HCT116 (cell line): ENCODE data around the gene RHOB. TPM values are rescaled to one million over a fixed set of nuclear protein-coding genes. Genes with fewer than 3 reads are reported as not detected.

Experiments used
- ATAC-seq: fragments of 200-7000 bp; cut with Tn5 transposase; 2 replicates; pipeline ENCODE4 v1.9.1; 2020; ENCODE audit warnings: mild to moderate bottlenecking, moderate library complexity
- BruUV-seq: library from RNA; stranded (reverse); fragments of 400-500 nt; replicated peaks from 2 replicates; lab custom pipeline; 2021; lab: Mats Ljungman, UMichigan
- CTCF ChIA-PET: fragments of 300-600 bp; sonication (Branson Sonifier 250); formaldehyde crosslinking; loops from one replicate; lab custom pipeline; 2021; ENCODE audit warnings: antibody characterized with exemption; lab: Charles Lee
- POLR2A ChIA-PET: fragments of 300-600, 350-600 bp; sonication (Branson Sonifier 250); formaldehyde crosslinking; loops from one replicate; lab custom pipeline; 2021; ENCODE audit warnings: antibody characterized with exemption; lab: Charles Lee
- RAD21 ChIA-PET, 2 experiments: fragments of 300-600 bp; sonication (Branson Sonifier 250); formaldehyde crosslinking; loops; one replicate each; lab custom pipeline; 2023; ENCODE audit warnings: low total read pairs in 2 of 2; ENCODE audit not compliant: uncharacterized antibody in 2 of 2, unreplicated experiment in 2 of 2, low non-redundant PET in 1 of 2; lab: Charles Lee
- DNase-seq: peaks from one replicate; pipeline ENCODE4 v3.0.0-alpha.2; 2010; ENCODE audit warnings: low read depth, low spot score
- H2AFZ ChIP-seq: fragments of 200-600 bp; shearing (Covaris generic), sonication (generic); 2 replicates; pipeline ENCODE4 v1.6.1; 2017; ENCODE audit warnings: low read depth, mixed run types, mixed read lengths, antibody characterized with exemption, low read length; ENCODE audit not compliant: poor library complexity, severe bottlenecking
- H3K27ac ChIP-seq: 2 replicates; pipeline ENCODE4 v1.5.1; 2012; ENCODE audit warnings: low read depth, low read length
- H3K27me3 ChIP-seq: fragments of 200-600 bp; sonication (generic); 2 replicates; pipeline ENCODE4 v1.6.1; 2016; ENCODE audit warnings: mixed run types, low read length, mixed read lengths; ENCODE audit not compliant: insufficient read depth
- H3K36me3 ChIP-seq, 2 experiments: fragments of 200-500 bp in 1 of 2; fragments of 200-600 bp in 1 of 2; sonication (Bioruptor generic) in 1 of 2; sonication (generic) in 1 of 2; 2 replicates each; pipeline versions ENCODE4 v1.5.1 to v1.6.1; 2014 to 2016; ENCODE audit warnings: low read length in 2 of 2, inconsistent platforms in 1 of 2, mixed read lengths in 1 of 2, mixed run types in 1 of 2; ENCODE audit not compliant: insufficient read depth in 2 of 2, control insufficient read depth in 1 of 2
- H3K4me1 ChIP-seq, 2 experiments: fragments of 200-600 bp in 1 of 2; sonication (generic) in 1 of 2; 2 replicates each; pipeline versions ENCODE4 v1.5.1 to v1.6.1; 2012 to 2017; ENCODE audit warnings: low read length in 2 of 2, inconsistent platforms in 1 of 2, mild to moderate bottlenecking in 1 of 2, mixed read lengths in 1 of 2, mixed run types in 1 of 2, moderate library complexity in 1 of 2; ENCODE audit not compliant: insufficient read depth in 2 of 2, control insufficient read depth in 1 of 2
- H3K4me2 ChIP-seq: fragments of 200-600 bp; sonication (generic); 2 replicates; pipeline ENCODE4 v1.6.1; 2017; ENCODE audit warnings: mixed run types, low read length, mixed read lengths
- H3K4me3 ChIP-seq, 2 experiments: fragments of 200-600 bp in 1 of 2; sonication (generic) in 1 of 2; replicated peaks in 1 of 2; 2 replicates each; pipeline ENCODE4 v1.5.1; 2011 to 2016; ENCODE audit warnings: low read length in 2 of 2, control low read depth in 1 of 2, low read depth in 1 of 2, mild to moderate bottlenecking in 1 of 2, mixed read lengths in 1 of 2, mixed run types in 1 of 2
- H3K79me2 ChIP-seq: fragments of 200-600 bp; sonication (generic); 2 replicates; pipeline ENCODE4 v1.6.1; 2017; ENCODE audit warnings: mild to moderate bottlenecking, mixed run types, low read length, moderate library complexity, mixed read lengths; ENCODE audit not compliant: insufficient read depth
- H3K9ac ChIP-seq: fragments of 200-600 bp; sonication (generic); 2 replicates; pipeline ENCODE4 v1.6.1; 2016; ENCODE audit warnings: low read length, mixed read lengths
- H3K9me2 ChIP-seq: fragments of 200-600 bp; sonication (generic), shearing (Covaris generic); 2 replicates; pipeline ENCODE4 v1.6.1; 2017; ENCODE audit warnings: mixed run types, mild to moderate bottlenecking, moderate library complexity; ENCODE audit not compliant: insufficient read depth
- H3K9me3 ChIP-seq, 2 experiments: fragments of 200-500 bp in 1 of 2; fragments of 200-600 bp in 1 of 2; sonication (Bioruptor generic) in 1 of 2; sonication (generic) in 1 of 2; 2 replicates each; pipeline ENCODE4 v1.6.1; 2014 to 2017; ENCODE audit warnings: low read length in 2 of 2, mixed read lengths in 2 of 2, inconsistent platforms in 1 of 2, low read depth in 1 of 2, mild to moderate bottlenecking in 1 of 2, mixed run types in 1 of 2, moderate library complexity in 1 of 2; ENCODE audit not compliant: control insufficient read depth in 1 of 2, insufficient read depth in 1 of 2
- H4K20me1 ChIP-seq: fragments of 200-600 bp; sonication (generic), shearing (Covaris generic); 2 replicates; pipeline ENCODE4 v1.6.1; 2017; ENCODE audit warnings: mixed run types, mild to moderate bottlenecking, moderate library complexity; ENCODE audit not compliant: insufficient read depth
- EZH2phosphoT487 ChIP-seq: fragments of 200-600 bp; IDR thresholded peaks from 2 replicates; pipeline ENCODE4 v1.6.1; 2018; ENCODE audit warnings: antibody characterized with exemption, borderline replicate concordance
- FOSL1 ChIP-seq: IDR thresholded peaks from 2 replicates; pipeline ENCODE4 v1.6.1; 2012; ENCODE audit warnings: low read depth
- JUND ChIP-seq: IDR thresholded peaks from 2 replicates; pipeline ENCODE4 v1.6.1; 2012
- POLR2AphosphoS5 ChIP-seq: IDR thresholded peaks from 2 replicates; pipeline ENCODE4 v1.6.1; 2011; ENCODE audit warnings: mild to moderate bottlenecking, low read depth, low read length, moderate library complexity
- SP1 ChIP-seq: IDR thresholded peaks from 2 replicates; pipeline ENCODE4 v1.6.1; 2012; ENCODE audit warnings: low read depth
- TCF7L2 ChIP-seq: IDR thresholded peaks from 2 replicates; pipeline ENCODE4 v1.7.0; 2011; ENCODE audit warnings: borderline replicate concordance, inconsistent platforms; ENCODE audit not compliant: insufficient read depth, insufficient read length; ENCODE audit errors: extremely low read depth
- ZFX ChIP-seq: fragments of 450-650 bp; IDR thresholded peaks from 2 replicates; pipeline ENCODE4 v1.6.1; 2017
- ZNF274 ChIP-seq: fragments of 200-500 bp; sonication (Bioruptor generic); IDR thresholded peaks from 2 replicates; pipeline ENCODE4 v1.6.1; 2014; ENCODE audit warnings: mild to moderate bottlenecking, low read depth, low read length, inconsistent platforms
- intact Hi-C: fragments of 100-400 bp; cut with micrococcal nuclease; formaldehyde crosslinking; loops from 2 replicates; pipeline ENCODE4 v1.10.0; 2022
- total RNA-seq: library from RNA; stranded (reverse); gene quantifications from one replicate; pipeline ENCODE4 v1.2.1, GENCODE V29; 2021; ENCODE audit not compliant: unreplicated experiment
- TF ChIP-seq, protein P1 (sequence below): IDR thresholded peaks from 2 replicates; pipeline ENCODE4 v1.6.1; 2012; ENCODE audit warnings: low read depth
- TF ChIP-seq, protein P2 (sequence below): IDR thresholded peaks from 2 replicates; pipeline ENCODE4 v1.6.1; 2012
- TF ChIP-seq, protein P3 (sequence below), 3 experiments: fragments of 200-600 bp in 1 of 3; sonication (generic) in 1 of 3; IDR thresholded peaks in 2 of 3; conservative IDR thresholded peaks in 1 of 3; 2 replicates each; pipeline ENCODE4 v1.5.1; 2012 to 2017; ENCODE audit warnings: low read depth in 2 of 3, low read length in 2 of 3, antibody characterized with exemption in 1 of 3, borderline replicate concordance in 1 of 3, control low read depth in 1 of 3, mild to moderate bottlenecking in 1 of 3, mixed read lengths in 1 of 3, mixed run types in 1 of 3, moderate library complexity in 1 of 3; ENCODE audit not compliant: insufficient read depth in 1 of 3

Gene RHOB
- total RNA-seq, 1 experiment from 2014 or later, result 72.9 TPM

DNA sequence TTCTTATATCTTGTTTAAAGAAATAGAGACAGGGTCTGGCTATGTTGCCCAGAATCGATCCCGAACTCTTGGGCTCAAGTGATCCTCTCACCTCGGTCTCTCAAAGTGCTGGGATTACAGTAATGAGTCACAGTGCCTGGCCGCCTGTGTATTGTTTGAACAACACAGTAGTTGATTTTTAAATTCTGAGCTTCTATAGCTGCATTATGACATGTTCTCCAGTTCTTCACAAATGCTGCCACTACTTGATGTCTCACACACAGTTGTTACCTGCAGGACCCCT lies 7.7 kb upstream of the RHOB start:
- DNase-seq, result no peak
- H3K79me2 ChIP-seq, result no peaks in the 10 kb centered on the region
- H3K4me2 ChIP-seq, result peak overlapping the region; percentile 62
- H3K27me3 ChIP-seq, result no peaks in the 10 kb centered on the region
- 0 out of 2 replicates have a peak overlapping the region, but pooled peaks have one; percentile 10 for H3K9ac ChIP-seq
- H3K36me3 ChIP-seq, result no peaks in the 10 kb centered on the region
- peak overlapping the region; percentile 19 to 25 for H3K4me3 ChIP-seq
- POLR2A ChIA-PET, result interaction anchor here (1.1 to 5.5 kb wide), 3 partner anchors 9 to 179 kb away, joined by 3 to 76 read pairs (median 3); partner anchors contain the start of gene RHOB
- CTCF ChIA-PET, result interaction anchor here (1.2 to 7.0 kb wide), 5 partner anchors 15 to 203 kb away, joined by 5 to 66 read pairs (median 11); no protein-coding TSS in a partner anchor
- BruUV-seq, result no TSS peak
- no peak for ATAC-seq
- peaks cover 32 to 48% of the 10 kb centered on the region in 2 experiments for H3K4me1 ChIP-seq
- TF ChIP-seq FOSL1 (peak; percentile 29), ZFX (no peak), JUND (0 out of 2 replicates have a peak, but pooled peaks have one; percentile 20), SP1 (peak; percentile 10; the same call in 1 of the 2 replicates)
- H3K27ac ChIP-seq, result no peak overlapping the region
- peak overlapping the region; percentile 87 for H2AFZ ChIP-seq
- H3K9me2 ChIP-seq, result no peaks in the 10 kb centered on the region
- no peaks in the 10 kb centered on the region for H3K9me3 ChIP-seq
- H4K20me1 ChIP-seq, result no peaks in the 10 kb centered on the region
- intact Hi-C loops, result no loop called here
- RAD21 ChIA-PET, result interaction anchor here in 1 of 2 experiments (1.6 kb wide), 1 partner anchor 197 kb away, joined by 4 read pairs; no protein-coding TSS in a partner anchor

GRCh38 chr2:20439503-20439902 lies 7.4 kb upstream of the RHOB start:
- Histone ChIP-seq H3K27ac (no peak overlapping the region), H3K36me3 (no peaks in the 10 kb centered on the region), H3K79me2 (no peaks in the 10 kb centered on the region), H3K9me2 (no peaks in the 10 kb centered on the region), H4K20me1 (no peaks in the 10 kb centered on the region), H3K9ac (no peak overlapping the region), H3K9me3 (no peaks in the 10 kb centered on the region), H2AFZ (peak overlapping the region; percentile 87), H3K4me1 (peaks cover 33 to 48% of the 10 kb centered on the region in 2 experiments), H3K4me2 (peak overlapping the region; percentile 62), H3K27me3 (no peaks in the 10 kb centered on the region), H3K4me3 (peak overlapping the region in 1 of 2 experiments; percentile 25; a peak in 1 of 4 replicates)
- ChIA-PET POLR2A (interaction anchor here (1.1 to 5.5 kb wide), 3 partner anchors 9 to 178 kb away, joined by 3 to 76 read pairs (median 3); partner anchors contain the start of gene RHOB), CTCF (interaction anchor here (1.2 to 7.0 kb wide), 5 partner anchors 15 to 202 kb away, joined by 5 to 66 read pairs (median 11); no protein-coding TSS in a partner anchor), RAD21 (interaction anchor here in 1 of 2 experiments (1.6 kb wide), 1 partner anchor 197 kb away, joined by 4 read pairs; no protein-coding TSS in a partner anchor)
- no peak for ATAC-seq
- intact Hi-C loops, result no loop called here
- BruUV-seq, result no TSS peak
- no peak for DNase-seq
- no peak for TF ChIP-seq ZNF274
- no peak for TF ChIP-seq EZH2phosphoT487
- TF ChIP-seq SP1, result peak; percentile 7; the same call in 1 of the 2 replicates
- TF ChIP-seq, protein P1, sequence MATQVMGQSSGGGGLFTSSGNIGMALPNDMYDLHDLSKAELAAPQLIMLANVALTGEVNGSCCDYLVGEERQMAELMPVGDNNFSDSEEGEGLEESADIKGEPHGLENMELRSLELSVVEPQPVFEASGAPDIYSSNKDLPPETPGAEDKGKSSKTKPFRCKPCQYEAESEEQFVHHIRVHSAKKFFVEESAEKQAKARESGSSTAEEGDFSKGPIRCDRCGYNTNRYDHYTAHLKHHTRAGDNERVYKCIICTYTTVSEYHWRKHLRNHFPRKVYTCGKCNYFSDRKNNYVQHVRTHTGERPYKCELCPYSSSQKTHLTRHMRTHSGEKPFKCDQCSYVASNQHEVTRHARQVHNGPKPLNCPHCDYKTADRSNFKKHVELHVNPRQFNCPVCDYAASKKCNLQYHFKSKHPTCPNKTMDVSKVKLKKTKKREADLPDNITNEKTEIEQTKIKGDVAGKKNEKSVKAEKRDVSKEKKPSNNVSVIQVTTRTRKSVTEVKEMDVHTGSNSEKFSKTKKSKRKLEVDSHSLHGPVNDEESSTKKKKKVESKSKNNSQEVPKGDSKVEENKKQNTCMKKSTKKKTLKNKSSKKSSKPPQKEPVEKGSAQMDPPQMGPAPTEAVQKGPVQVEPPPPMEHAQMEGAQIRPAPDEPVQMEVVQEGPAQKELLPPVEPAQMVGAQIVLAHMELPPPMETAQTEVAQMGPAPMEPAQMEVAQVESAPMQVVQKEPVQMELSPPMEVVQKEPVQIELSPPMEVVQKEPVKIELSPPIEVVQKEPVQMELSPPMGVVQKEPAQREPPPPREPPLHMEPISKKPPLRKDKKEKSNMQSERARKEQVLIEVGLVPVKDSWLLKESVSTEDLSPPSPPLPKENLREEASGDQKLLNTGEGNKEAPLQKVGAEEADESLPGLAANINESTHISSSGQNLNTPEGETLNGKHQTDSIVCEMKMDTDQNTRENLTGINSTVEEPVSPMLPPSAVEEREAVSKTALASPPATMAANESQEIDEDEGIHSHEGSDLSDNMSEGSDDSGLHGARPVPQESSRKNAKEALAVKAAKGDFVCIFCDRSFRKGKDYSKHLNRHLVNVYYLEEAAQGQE, result no peak
- TF ChIP-seq, protein P2, sequence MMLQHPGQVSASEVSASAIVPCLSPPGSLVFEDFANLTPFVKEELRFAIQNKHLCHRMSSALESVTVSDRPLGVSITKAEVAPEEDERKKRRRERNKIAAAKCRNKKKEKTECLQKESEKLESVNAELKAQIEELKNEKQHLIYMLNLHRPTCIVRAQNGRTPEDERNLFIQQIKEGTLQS, result no peak
- TF ChIP-seq, protein P3, sequence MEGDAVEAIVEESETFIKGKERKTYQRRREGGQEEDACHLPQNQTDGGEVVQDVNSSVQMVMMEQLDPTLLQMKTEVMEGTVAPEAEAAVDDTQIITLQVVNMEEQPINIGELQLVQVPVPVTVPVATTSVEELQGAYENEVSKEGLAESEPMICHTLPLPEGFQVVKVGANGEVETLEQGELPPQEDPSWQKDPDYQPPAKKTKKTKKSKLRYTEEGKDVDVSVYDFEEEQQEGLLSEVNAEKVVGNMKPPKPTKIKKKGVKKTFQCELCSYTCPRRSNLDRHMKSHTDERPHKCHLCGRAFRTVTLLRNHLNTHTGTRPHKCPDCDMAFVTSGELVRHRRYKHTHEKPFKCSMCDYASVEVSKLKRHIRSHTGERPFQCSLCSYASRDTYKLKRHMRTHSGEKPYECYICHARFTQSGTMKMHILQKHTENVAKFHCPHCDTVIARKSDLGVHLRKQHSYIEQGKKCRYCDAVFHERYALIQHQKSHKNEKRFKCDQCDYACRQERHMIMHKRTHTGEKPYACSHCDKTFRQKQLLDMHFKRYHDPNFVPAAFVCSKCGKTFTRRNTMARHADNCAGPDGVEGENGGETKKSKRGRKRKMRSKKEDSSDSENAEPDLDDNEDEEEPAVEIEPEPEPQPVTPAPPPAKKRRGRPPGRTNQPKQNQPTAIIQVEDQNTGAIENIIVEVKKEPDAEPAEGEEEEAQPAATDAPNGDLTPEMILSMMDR (IDR thresholded peaks at IDR 0.05 in 2 of 3, conservative IDR thresholded peaks at IDR 0.05 in 1 of 3; ENCODE audit: borderline replicate concordance in 1 of 3, insufficient read depth in 1 of 3, low read depth in 2 of 3, low read length in 2 of 3), result 0 out of 6 replicates have a peak, but pooled peaks of 1 of the 3 experiments have one; percentile 10
- no peak for TF ChIP-seq TCF7L2
- TF ChIP-seq POLR2AphosphoS5, result no peak
